Mucosa of descending colon (tissue), 3 donors: ENCODE data around the gene CCDC172. TPM values are rescaled to one million over a fixed set of nuclear protein-coding genes. Genes with fewer than 3 reads are reported as not detected.

Experiments
- ATAC-seq: fragments of 200-7000 bp; cut with Tn5 transposase; one replicate; pipeline ENCODE4 v1.9.1; 2020; ENCODE audit warnings: mild to moderate bottlenecking, moderate library complexity
- DNase-seq, 3 donors: peaks; one replicate each; pipeline ENCODE4 v3.0.0-alpha.2; 2020
- H3K36me3 ChIP-seq: fragments of 200-600 bp; one replicate; pipeline ENCODE4 v1.8.0; 2021; ENCODE audit warnings: low read depth, mild to moderate bottlenecking
- H3K4me1 ChIP-seq: fragments of 200-600 bp; one replicate; pipeline ENCODE4 v1.8.0; 2021; ENCODE audit warnings: low read depth, mild to moderate bottlenecking
- H3K4me3 ChIP-seq: fragments of 200-600 bp; one replicate; pipeline ENCODE4 v1.8.0; 2021; ENCODE audit warnings: mild to moderate bottlenecking
- H3K9me3 ChIP-seq: fragments of 200-600 bp; one replicate; pipeline ENCODE4 v1.8.0; 2021; ENCODE audit warnings: mild to moderate bottlenecking
- intact Hi-C, 2 donors: fragments of 100-400 bp; cut with DNase I in 1 of 2; cut with micrococcal nuclease in 1 of 2; formaldehyde crosslinking; loops; one replicate each; pipeline versions ENCODE4 v1.11.0 to v1.11.1; 2022; cut with DNase I, micrococcal nuclease
- total RNA-seq, 3 donors: library from RNA; stranded (reverse); fragmentation: NEBNext Ultra II Directional in 2 of 3; extraction: Animal tissue kit (Norgen Biotek cat#: 25700) in 2 of 3; gene quantifications; one replicate each; pipeline versions ENCODE4 v1.2.1 to v1.2.4, GENCODE V29; 2021 to 2023
- TF ChIP-seq, protein P1 (sequence below): fragments of 200-600 bp; IDR thresholded peaks from one replicate; pipeline ENCODE4 v1.8.0; 2022; ENCODE audit warnings: antibody characterized with exemption, mild to moderate bottlenecking
- donor health status: DM: no; HTN: no; CAD: no; lungs with moderate emphysema.
- donor health status: DM: no; HTN: no; CAD: no.
- donor health status: DM: no; HTN: yes; CAD: no.

The CCDC172 gene
- total RNA-seq, 3 donors from 2014 or later, result not detected

DNA sequence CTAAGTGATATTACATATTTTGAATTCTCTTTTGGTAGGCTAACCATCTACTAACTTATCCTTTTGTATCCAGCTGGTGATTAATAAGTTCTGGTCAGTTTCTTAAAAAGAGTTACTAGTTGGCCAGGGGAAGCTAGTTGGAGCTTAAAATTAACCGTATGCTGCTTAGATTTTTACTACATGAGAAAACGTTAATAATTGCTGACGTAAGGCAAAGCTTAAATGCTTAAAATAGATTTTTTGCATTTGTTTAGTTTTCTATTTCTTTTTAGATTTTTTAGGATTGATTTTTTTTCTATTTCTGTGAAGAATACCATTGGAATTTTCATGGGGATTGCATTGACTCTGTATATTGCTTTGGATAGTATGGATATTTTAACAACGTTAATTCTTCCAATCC is 32.6 kb downstream of the CCDC172 start:
- intact Hi-C loops, result no loop called here
- Histone ChIP-seq H3K36me3 (no peaks in the 10 kb centered on the region), H3K4me1 (no peaks in the 10 kb centered on the region), H3K4me3 (no peak overlapping the region), H3K9me3 (no peaks in the 10 kb centered on the region)
- DNase-seq, result no peak
- ATAC-seq, result no peak
- TF ChIP-seq, protein P1, sequence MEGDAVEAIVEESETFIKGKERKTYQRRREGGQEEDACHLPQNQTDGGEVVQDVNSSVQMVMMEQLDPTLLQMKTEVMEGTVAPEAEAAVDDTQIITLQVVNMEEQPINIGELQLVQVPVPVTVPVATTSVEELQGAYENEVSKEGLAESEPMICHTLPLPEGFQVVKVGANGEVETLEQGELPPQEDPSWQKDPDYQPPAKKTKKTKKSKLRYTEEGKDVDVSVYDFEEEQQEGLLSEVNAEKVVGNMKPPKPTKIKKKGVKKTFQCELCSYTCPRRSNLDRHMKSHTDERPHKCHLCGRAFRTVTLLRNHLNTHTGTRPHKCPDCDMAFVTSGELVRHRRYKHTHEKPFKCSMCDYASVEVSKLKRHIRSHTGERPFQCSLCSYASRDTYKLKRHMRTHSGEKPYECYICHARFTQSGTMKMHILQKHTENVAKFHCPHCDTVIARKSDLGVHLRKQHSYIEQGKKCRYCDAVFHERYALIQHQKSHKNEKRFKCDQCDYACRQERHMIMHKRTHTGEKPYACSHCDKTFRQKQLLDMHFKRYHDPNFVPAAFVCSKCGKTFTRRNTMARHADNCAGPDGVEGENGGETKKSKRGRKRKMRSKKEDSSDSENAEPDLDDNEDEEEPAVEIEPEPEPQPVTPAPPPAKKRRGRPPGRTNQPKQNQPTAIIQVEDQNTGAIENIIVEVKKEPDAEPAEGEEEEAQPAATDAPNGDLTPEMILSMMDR, result no peak

GRCh38 chr10:116364868-116365267 is 40.6 kb downstream of the CCDC172 start:
- H3K36me3 ChIP-seq, result no peaks in the 10 kb centered on the region
- no peaks in the 10 kb centered on the region for H3K4me1 ChIP-seq
- intact Hi-C loops, result no loop called here
- TF ChIP-seq, protein P1, result no peak
- no peak overlapping the region for H3K4me3 ChIP-seq
- ATAC-seq (no peak), DNase-seq (no peak)
- H3K9me3 ChIP-seq, result no peaks in the 10 kb centered on the region

DNA sequence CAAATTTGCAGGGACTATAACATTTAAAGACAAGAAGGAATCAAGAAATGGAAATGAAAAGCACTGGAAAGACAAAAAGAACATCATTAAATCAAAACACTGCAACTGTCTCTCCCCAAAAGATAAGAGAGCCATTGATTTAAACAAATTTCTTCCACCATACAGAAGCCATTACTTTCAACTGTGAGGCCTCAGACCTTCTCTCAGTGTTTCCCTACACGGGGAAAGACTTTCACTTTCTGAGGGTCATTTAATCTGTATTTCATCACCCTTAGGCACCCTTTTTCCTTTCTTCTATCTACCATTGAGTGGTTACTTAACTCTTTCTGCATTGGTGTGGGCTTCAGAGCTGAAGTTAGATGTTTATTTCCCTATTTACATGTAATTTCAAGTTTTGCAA is 47.5 kb downstream of the CCDC172 start:
- no peaks in the 10 kb centered on the region for H3K9me3 ChIP-seq
- intact Hi-C loops, result no loop called here
- H3K4me1 ChIP-seq, result no peaks in the 10 kb centered on the region
- H3K36me3 ChIP-seq, result no peaks in the 10 kb centered on the region
- ATAC-seq (no peak), DNase-seq (no peak)
- TF ChIP-seq, protein P1, result no peak
- H3K4me3 ChIP-seq, result no peak overlapping the region

- H3K36me3 ChIP-seq, result no peaks in the 10 kb centered on the region
- TF ChIP-seq, protein P1, result no peak
- H3K4me1 ChIP-seq, result no peaks in the 10 kb centered on the region
- intact Hi-C loops, result no loop called here
- no peaks in the 10 kb centered on the region for H3K9me3 ChIP-seq
- ATAC-seq (no peak), DNase-seq (no peak)
- H3K4me3 ChIP-seq, result no peak overlapping the region
These were observed 58.0 kb downstream of the CCDC172 start for GRCh38 chr10:116382290-116382689.

- DNase-seq, result no peak
- no peak for ATAC-seq
- no peaks in the 10 kb centered on the region for H3K9me3 ChIP-seq
- intact Hi-C loops, result loop anchor here in 1 of 2 donors (5.0 kb wide), 2 partner anchors 588 to 828 kb away; no protein-coding TSS in a partner anchor
- H3K4me1 ChIP-seq, result no peaks in the 10 kb centered on the region
- TF ChIP-seq, protein P1, result no peak
- no peaks in the 10 kb centered on the region for H3K36me3 ChIP-seq
- H3K4me3 ChIP-seq, result no peak overlapping the region
These were observed 61.1 kb downstream of the CCDC172 start for GRCh38 chr10:116385311-116385710.
